GM12801 (cell line): ENCODE data around the gene MED20.

Experiments used
- TF ChIP-seq, protein P1 (sequence below): IDR thresholded peaks from one replicate; pipeline ENCODE4 v1.5.1; 2011; ENCODE audit warnings: control low read depth; ENCODE audit not compliant: insufficient read length; ENCODE audit errors: extremely low read depth

The MED20 gene

DNA sequence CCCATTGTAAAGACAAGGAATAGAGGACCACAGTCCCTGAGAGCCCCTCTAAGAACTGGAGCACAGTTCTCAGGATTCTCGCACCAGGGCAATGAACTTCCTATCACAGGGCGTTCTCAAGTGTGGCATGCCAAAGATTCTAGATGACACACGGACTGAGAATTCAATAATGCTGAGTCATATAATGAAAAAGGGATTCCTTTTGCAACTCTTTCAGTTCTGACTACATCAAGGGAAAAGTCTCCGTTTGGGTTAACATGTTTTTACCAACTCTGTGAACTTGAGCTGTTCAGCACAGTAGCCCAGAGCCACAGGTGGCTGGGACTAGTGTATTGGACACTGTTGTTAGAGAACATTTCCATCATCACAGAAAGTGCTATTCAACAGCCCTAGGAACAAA, 3.4 kb downstream of the MED20 start:
- TF ChIP-seq, protein P1, sequence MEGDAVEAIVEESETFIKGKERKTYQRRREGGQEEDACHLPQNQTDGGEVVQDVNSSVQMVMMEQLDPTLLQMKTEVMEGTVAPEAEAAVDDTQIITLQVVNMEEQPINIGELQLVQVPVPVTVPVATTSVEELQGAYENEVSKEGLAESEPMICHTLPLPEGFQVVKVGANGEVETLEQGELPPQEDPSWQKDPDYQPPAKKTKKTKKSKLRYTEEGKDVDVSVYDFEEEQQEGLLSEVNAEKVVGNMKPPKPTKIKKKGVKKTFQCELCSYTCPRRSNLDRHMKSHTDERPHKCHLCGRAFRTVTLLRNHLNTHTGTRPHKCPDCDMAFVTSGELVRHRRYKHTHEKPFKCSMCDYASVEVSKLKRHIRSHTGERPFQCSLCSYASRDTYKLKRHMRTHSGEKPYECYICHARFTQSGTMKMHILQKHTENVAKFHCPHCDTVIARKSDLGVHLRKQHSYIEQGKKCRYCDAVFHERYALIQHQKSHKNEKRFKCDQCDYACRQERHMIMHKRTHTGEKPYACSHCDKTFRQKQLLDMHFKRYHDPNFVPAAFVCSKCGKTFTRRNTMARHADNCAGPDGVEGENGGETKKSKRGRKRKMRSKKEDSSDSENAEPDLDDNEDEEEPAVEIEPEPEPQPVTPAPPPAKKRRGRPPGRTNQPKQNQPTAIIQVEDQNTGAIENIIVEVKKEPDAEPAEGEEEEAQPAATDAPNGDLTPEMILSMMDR = no peak

DNA sequence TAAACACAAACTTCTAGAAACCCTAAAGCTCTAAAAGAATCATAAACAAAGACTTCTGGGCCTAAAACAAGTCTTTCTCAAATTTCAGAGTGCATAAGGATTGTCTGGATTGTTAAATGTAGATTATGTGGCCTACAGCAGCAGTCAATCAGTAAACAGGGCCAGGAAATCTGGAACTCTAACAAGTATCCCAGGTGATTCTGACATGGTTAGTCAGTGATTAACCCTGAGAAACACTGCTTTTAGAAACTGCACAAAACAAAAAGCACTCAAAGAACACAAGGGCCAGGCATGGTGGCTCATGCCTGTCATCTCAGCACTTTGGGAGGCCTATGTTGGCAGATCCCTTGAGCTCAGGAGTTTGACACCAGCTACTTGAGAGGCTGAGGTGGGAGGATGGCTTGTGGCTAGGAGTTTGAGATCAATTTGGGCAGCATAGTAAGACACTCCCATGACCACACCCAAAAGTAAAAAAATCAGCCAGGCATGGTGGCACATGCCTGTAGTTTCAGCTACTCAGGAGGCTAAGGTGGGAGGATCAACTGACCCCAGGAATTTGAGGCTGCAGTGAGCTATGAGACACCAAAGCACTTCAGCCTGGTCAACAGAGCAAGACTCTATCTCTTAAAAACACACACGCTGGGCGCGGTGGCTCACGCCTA, 5.9 kb downstream of the MED20 start:
- TF ChIP-seq, protein P1 = no peak

DNA sequence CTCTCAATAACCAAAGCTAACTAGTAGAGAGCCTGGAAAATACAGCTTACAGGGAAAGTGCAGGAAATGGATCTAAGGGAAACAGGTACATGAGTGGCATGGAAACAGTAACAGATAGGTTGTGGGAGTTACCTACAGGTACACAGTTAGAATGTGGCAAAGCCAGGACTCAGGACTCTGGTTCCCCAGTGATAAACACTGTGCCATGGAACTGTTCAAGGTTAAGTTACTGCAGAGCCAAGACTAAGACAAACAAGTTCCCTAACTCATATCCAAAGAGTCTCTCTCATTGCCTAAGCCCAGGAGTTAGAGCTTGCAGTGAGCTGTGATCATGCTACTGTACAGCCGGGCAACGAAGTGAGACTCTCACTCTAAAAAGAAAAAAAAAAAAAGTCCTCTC, 6.6 kb downstream of the MED20 start:
- TF ChIP-seq, protein P1 = no peak

DNA sequence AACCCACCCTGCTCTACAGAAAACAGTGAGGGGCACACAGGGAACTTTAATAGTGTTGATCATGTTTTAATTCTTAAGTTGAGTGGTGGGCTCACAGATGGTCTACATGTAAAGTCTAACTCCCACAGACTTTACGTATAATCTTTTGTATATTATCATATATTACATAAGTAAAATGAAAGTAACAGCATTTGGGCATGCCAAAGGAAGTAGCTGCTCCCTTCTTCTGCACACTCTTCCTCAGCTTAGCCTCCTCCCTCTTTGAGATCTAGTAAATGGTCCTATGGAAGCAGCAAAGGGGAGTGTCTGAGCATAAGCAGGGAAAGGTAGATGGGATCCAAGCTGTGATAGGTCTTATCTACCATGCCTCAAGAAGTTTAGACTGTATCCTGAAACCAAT, 11.2 kb downstream of the MED20 start:
- TF ChIP-seq, protein P1 = no peak

DNA sequence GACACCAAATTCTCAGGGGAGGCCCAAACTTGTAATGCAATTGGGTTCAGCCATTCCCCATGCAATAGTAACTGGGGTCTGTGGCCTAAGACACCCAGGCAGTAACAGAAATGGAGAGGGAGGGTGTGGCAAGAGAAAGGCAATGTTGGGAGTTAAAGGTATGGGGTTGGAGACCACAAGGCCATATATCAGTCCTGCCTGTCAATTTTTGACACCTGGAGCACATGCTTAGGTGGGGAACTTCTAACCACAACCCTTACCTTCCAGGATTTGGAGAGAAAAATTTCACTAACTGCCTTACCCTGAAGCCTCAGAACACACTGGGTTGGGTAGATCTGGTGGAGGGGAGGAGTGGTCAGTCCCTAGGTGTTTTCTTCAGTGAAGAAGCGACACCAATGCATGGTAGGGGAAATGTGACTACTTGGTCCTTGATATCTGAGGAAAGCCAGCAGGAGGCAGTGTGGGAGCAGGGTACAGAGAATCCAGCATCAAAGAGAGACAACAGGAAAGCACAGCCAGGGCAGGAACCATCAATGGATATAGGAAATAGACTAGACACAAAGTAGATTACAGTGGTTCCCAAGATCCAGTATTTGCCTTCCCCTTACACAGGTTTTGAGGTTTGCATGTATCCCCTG, 18.9 kb downstream of the MED20 start:
- TF ChIP-seq, protein P1 = no peak

DNA sequence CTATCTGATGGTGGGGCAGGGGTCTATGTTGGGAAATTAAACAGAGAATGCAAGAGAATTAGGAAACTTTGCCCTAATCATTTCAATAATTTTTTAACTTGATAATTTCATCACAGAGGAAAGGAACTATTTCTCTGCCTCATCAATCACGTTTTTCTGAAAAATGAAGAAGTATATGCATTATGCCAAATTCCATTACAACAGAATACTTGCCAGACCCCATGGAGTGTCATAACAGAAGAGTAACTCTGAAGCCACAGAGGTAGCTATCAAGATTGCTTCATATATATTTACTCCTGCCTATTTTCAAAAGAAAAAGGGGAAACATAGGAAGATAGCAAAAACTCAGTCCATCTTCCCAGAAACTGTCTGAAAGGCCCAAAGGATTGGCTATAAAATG, 20.1 kb downstream of the MED20 start:
- TF ChIP-seq, protein P1 = no peak

DNA sequence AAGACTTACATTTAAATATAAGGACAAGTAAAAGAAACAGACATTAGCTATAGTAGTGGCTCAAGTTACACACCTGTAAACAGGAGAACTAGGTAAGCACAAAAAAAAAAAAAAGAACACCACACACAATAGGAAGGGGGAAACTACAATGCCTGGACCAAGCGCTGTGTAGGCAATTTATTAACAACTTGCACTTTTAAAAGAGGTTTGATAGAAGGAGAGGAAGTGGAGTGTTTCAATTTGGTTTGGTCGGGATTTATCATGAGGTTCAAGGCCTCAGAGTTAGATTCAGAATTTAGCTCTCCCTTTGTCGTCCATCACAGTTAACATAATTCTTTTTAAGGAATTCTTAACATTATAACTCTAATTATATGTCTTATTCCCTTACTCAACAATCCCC, 24.7 kb downstream of the MED20 start:
- TF ChIP-seq, protein P1 = no peak
